Glutamatergic neuron (in vitro differentiated cells): ENCODE measurements around the gene INTS11. TPM values are rescaled to one million over a fixed set of nuclear protein-coding genes. Genes with fewer than 3 reads are reported as not detected.

ENCODE experiments used
- DNase-seq: peaks from one replicate; pipeline ENCODE4 v3.0.0; 2022
- H3K27ac Mint-ChIP-seq: one replicate; pipeline ENCODE4 v1.8.0; 2020; ENCODE audit warnings: mild to moderate bottlenecking, mixed read lengths, inconsistent platforms; ENCODE audit not compliant: unreplicated experiment
- H3K27me3 Mint-ChIP-seq: one replicate; pipeline ENCODE4 v1.8.0; 2020; ENCODE audit warnings: mild to moderate bottlenecking, moderate library complexity, mixed read lengths, inconsistent platforms; ENCODE audit not compliant: unreplicated experiment
- H3K36me3 Mint-ChIP-seq: one replicate; pipeline ENCODE4 v1.8.0; 2020; ENCODE audit warnings: mild to moderate bottlenecking, mixed read lengths, inconsistent platforms; ENCODE audit not compliant: unreplicated experiment
- H3K4me1 Mint-ChIP-seq: one replicate; pipeline ENCODE4 v1.8.0; 2020; ENCODE audit warnings: mild to moderate bottlenecking, low read depth, mixed read lengths, inconsistent platforms; ENCODE audit not compliant: unreplicated experiment
- H3K4me3 Mint-ChIP-seq: one replicate; pipeline ENCODE4 v1.8.0; 2020; ENCODE audit warnings: mild to moderate bottlenecking, mixed read lengths, inconsistent platforms; ENCODE audit not compliant: unreplicated experiment
- H3K9me3 Mint-ChIP-seq: one replicate; pipeline ENCODE4 v1.8.0; 2020; ENCODE audit warnings: mild to moderate bottlenecking, moderate library complexity, mixed read lengths, inconsistent platforms; ENCODE audit not compliant: unreplicated experiment
- total RNA-seq: library from RNA; stranded (reverse); fragmentation: NEBNext Ultra II Directional; extraction: Animal tissue kit (Norgen Biotek cat#: 25700); gene quantifications from one replicate; pipeline ENCODE4 v1.2.1, GENCODE V29; 2021; ENCODE audit not compliant: unreplicated experiment
- TF ChIP-seq, protein P1 (sequence below): fragments of 200-600 bp; sonication (generic); IDR thresholded peaks from one replicate; pipeline ENCODE4 v1.5.0; 2021; ENCODE audit not compliant: partially characterized antibody, unreplicated experiment

Gene INTS11
- total RNA-seq, 1 donor from 2014 or later = 147 TPM

DNA sequence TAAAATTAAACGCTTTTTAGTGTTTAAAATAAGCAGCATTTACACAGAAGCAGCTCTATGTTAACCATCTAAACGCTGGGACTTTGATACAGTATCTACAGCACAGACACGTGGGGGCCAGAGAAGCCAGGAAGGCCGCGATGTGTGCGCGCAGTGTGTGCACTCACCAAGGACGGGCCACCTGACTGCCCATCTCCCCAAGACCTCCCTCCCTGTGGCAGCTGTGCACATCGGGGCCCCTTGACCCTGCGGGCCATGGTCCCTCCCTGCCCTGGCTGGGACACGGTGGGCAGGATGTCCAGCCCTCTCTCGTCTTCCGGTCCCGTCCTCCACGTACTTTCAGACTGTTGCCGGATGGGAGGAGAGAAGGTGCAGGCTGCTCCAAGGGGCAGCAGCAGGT, 10.8 kb upstream of the INTS11 start:
- no peak for DNase-seq
- Mint-ChIP-seq H3K36me3 (no peaks in the 10 kb centered on the region), H3K4me3 (no peak overlapping the region), H3K9me3 (peaks cover 7% of the 10 kb centered on the region), H3K4me1 (no peaks in the 10 kb centered on the region), H3K27me3 (peaks cover 4% of the 10 kb centered on the region), H3K27ac (no peak overlapping the region)
- TF ChIP-seq, protein P1, sequence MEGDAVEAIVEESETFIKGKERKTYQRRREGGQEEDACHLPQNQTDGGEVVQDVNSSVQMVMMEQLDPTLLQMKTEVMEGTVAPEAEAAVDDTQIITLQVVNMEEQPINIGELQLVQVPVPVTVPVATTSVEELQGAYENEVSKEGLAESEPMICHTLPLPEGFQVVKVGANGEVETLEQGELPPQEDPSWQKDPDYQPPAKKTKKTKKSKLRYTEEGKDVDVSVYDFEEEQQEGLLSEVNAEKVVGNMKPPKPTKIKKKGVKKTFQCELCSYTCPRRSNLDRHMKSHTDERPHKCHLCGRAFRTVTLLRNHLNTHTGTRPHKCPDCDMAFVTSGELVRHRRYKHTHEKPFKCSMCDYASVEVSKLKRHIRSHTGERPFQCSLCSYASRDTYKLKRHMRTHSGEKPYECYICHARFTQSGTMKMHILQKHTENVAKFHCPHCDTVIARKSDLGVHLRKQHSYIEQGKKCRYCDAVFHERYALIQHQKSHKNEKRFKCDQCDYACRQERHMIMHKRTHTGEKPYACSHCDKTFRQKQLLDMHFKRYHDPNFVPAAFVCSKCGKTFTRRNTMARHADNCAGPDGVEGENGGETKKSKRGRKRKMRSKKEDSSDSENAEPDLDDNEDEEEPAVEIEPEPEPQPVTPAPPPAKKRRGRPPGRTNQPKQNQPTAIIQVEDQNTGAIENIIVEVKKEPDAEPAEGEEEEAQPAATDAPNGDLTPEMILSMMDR = no peak

DNA sequence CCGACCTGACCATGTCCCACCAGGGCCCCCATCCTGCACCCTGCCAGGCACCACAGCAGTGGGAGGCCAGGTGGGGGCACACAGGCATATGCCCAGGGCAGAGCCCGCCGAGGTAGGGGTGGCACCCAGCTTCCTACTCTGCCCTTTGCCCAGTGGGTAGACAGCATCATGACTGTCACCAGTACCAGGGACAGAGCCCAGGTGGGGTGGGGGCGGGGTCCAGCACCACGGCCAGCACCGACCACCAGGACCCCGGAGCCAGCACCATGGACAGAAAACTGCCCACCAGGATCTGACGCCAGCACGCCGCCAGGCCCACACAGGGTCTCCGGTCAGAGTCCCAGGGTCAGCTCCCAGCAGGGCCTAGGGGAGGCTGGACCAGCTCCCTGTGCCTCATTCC, 10.4 kb upstream of the INTS11 start:
- no peak for DNase-seq
- H3K4me3 Mint-ChIP-seq = no peak overlapping the region
- H3K4me1 Mint-ChIP-seq = peaks cover 4% of the 10 kb centered on the region
- no peaks in the 10 kb centered on the region for H3K36me3 Mint-ChIP-seq
- TF ChIP-seq, protein P1 = no peak
- no peak overlapping the region for H3K27ac Mint-ChIP-seq
- peaks cover 10% of the 10 kb centered on the region for H3K9me3 Mint-ChIP-seq
- H3K27me3 Mint-ChIP-seq = peaks cover 7% of the 10 kb centered on the region

DNA sequence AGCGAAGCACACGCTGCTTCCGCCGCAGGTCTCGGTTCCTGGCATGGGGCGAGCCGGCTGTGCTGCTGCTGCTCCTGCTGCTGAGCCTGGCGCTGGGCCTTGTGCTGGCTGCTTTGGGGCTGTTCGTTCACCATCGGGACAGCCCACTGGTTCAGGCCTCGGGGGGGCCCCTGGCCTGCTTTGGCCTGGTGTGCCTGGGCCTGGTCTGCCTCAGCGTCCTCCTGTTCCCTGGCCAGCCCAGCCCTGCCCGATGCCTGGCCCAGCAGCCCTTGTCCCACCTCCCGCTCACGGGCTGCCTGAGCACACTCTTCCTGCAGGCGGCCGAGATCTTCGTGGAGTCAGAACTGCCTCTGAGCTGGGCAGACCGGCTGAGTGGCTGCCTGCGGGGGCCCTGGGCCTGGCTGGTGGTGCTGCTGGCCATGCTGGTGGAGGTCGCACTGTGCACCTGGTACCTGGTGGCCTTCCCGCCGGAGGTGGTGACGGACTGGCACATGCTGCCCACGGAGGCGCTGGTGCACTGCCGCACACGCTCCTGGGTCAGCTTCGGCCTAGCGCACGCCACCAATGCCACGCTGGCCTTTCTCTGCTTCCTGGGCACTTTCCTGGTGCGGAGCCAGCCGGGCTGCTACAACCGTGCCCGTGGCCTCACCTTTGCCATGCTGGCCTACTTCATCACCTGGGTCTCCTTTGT, 9.2 kb upstream of the INTS11 start:
- peaks cover 5% of the 10 kb centered on the region for H3K4me1 Mint-ChIP-seq
- peaks cover 15% of the 10 kb centered on the region for H3K9me3 Mint-ChIP-seq
- no peaks in the 10 kb centered on the region for H3K36me3 Mint-ChIP-seq
- peaks cover 10% of the 10 kb centered on the region for H3K27me3 Mint-ChIP-seq
- TF ChIP-seq, protein P1 = no peak
- H3K27ac Mint-ChIP-seq = no peak overlapping the region
- no peak overlapping the region for H3K4me3 Mint-ChIP-seq
- DNase-seq = no peak

DNA sequence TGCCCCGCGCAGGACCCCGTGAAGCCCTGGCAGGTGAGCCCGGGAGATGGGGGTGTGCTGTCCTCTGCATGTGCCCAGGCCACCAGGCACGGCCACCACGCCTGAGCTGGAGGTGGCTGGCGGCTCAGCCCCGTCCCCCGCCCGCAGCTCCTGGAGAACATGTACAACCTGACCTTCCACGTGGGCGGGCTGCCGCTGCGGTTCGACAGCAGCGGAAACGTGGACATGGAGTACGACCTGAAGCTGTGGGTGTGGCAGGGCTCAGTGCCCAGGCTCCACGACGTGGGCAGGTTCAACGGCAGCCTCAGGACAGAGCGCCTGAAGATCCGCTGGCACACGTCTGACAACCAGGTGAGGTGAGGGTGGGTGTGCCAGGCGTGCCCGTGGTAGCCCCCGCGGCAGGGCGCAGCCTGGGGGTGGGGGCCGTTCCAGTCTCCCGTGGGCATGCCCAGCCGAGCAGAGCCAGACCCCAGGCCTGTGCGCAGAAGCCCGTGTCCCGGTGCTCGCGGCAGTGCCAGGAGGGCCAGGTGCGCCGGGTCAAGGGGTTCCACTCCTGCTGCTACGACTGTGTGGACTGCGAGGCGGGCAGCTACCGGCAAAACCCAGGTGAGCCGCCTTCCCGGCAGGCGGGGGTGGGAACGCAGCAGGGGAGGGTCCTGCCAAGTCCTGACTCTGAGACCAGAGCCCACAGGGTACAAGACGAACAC, 8.5 kb upstream of the INTS11 start:
- TF ChIP-seq, protein P1 = no peak
- Mint-ChIP-seq H3K27ac (no peak overlapping the region), H3K27me3 (peaks cover 10% of the 10 kb centered on the region), H3K4me3 (no peak overlapping the region), H3K4me1 (peaks cover 5% of the 10 kb centered on the region), H3K36me3 (no peaks in the 10 kb centered on the region), H3K9me3 (peaks cover 15% of the 10 kb centered on the region)
- no peak for DNase-seq
